ENCODE data around the gene PROSER3. TPM values are rescaled to one million over a fixed set of nuclear protein-coding genes. Genes with fewer than 3 reads are reported as not detected.

PROSER3 gene
- total RNA-seq, 1 donor from 2014 or later: 15.0 TPM

GRCh38 chr19:35748106-35749020, 9.6 kb upstream of the PROSER3 start, which contains the start of gene LIN37:
TSS of gene LIN37 (plus strand) at chr19:35748576. CDS start at chr19:35748725, 149 bp downstream.
- no peak for TF ChIP-seq CTCF (IDR thresholded peaks at IDR 0.05; ENCODE audit: unreplicated experiment)
- Mint-ChIP-seq H3K27ac (ENCODE audit: unreplicated experiment) (peak within 1 kb of the TSS; percentile 73), H3K4me3 (ENCODE audit: unreplicated experiment) (peak within 1 kb of the TSS; percentile 97), H3K9me3 (ENCODE audit: unreplicated experiment) (no peaks in the 10 kb centered on the region), H3K4me1 (ENCODE audit: unreplicated experiment) (peaks cover 31% of the 10 kb centered on the region), H3K27me3 (ENCODE audit: unreplicated experiment) (peaks cover 16% of the 10 kb centered on the region), H3K36me3 (ENCODE audit: low read depth, unreplicated experiment) (peaks cover 7% of the 10 kb centered on the region)
- peak; percentile 96 for DNase-seq (ENCODE audit: low spot score)

- Mint-ChIP-seq H3K27me3 (ENCODE audit: unreplicated experiment) (peaks cover 18% of the 10 kb centered on the region), H3K4me1 (ENCODE audit: unreplicated experiment) (peaks cover 26% of the 10 kb centered on the region), H3K4me3 (ENCODE audit: unreplicated experiment) (no peak overlapping the region), H3K27ac (ENCODE audit: unreplicated experiment) (no peak overlapping the region), H3K9me3 (ENCODE audit: unreplicated experiment) (no peaks in the 10 kb centered on the region), H3K36me3 (ENCODE audit: low read depth, unreplicated experiment) (peaks cover 14% of the 10 kb centered on the region)
- TF ChIP-seq CTCF (IDR thresholded peaks at IDR 0.05; ENCODE audit: unreplicated experiment): no peak
- DNase-seq (ENCODE audit: low spot score): no peak
Observed at GRCh38 chr19:35750167-35750566, 7.8 kb upstream of the PROSER3 start.

GRCh38 chr19:35751839-35752745, 5.9 kb upstream of the PROSER3 start:
- no peaks in the 10 kb centered on the region for H3K9me3 Mint-ChIP-seq (ENCODE audit: unreplicated experiment)
- no peak for DNase-seq (ENCODE audit: low spot score)
- H3K27me3 Mint-ChIP-seq (ENCODE audit: unreplicated experiment): peaks cover 23% of the 10 kb centered on the region
- peaks cover 11% of the 10 kb centered on the region for H3K36me3 Mint-ChIP-seq (ENCODE audit: low read depth, unreplicated experiment)
- H3K27ac Mint-ChIP-seq (ENCODE audit: unreplicated experiment): no peak overlapping the region
- TF ChIP-seq CTCF (IDR thresholded peaks at IDR 0.05; ENCODE audit: unreplicated experiment): no peak
- H3K4me1 Mint-ChIP-seq (ENCODE audit: unreplicated experiment): peaks cover 24% of the 10 kb centered on the region
- H3K4me3 Mint-ChIP-seq (ENCODE audit: unreplicated experiment): no peak overlapping the region

GRCh38 chr19:35752746-35753350, 5.1 kb upstream of the PROSER3 start:
- Mint-ChIP-seq H3K27me3 (ENCODE audit: unreplicated experiment) (peaks cover 20% of the 10 kb centered on the region), H3K4me3 (ENCODE audit: unreplicated experiment) (no peak overlapping the region), H3K36me3 (ENCODE audit: low read depth, unreplicated experiment) (peaks cover 8% of the 10 kb centered on the region), H3K9me3 (ENCODE audit: unreplicated experiment) (no peaks in the 10 kb centered on the region), H3K4me1 (ENCODE audit: unreplicated experiment) (peaks cover 21% of the 10 kb centered on the region), H3K27ac (ENCODE audit: unreplicated experiment) (no peak overlapping the region)
- no peak for TF ChIP-seq CTCF (IDR thresholded peaks at IDR 0.05; ENCODE audit: unreplicated experiment)
- DNase-seq (ENCODE audit: low spot score): no peak

Measured in endothelial cell (in vitro differentiated cells).